ENCODE measurements around the gene CST9L. TPM values are rescaled to one million over a fixed set of nuclear protein-coding genes. Genes with fewer than 3 reads are reported as not detected.

CST9L gene
- total RNA-seq, 1 donor from 2014 or later: not detected

DNA sequence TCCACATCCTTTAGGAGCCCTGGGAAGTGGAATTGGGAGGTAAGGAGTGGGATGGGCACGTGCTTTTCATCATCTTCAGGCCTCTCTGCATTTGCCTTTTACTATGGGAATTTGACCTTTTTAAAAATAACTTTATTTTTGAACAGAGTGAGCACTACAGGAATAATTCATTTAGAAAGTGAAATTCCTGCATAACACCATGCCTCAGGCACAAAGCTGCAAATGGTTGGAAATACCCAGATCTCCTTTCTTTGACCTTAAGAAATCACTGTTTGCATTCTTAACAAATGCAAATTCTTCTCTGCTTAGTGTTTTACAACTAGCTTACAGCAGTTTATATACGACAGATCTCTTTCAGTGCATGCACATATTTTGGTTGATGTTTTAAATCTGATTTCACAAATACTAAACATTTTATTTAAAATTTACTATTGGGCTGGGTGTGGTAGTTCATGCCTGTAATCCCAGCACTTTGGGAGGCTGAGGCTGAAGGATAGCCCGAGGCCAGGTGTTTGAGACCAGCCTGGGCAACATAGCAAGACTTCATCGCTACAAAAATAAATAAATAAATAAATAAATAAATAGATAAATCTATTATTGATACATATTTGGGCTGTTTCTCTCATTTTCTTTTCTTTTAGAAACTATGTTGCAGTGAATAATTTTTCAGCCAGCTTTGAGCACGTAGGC is 52.9 kb downstream of the CST9L start:
- FAIRE-seq (no peak), DNase-seq (ENCODE audit: low spot score in 2 of 2) (no peak)

DNA sequence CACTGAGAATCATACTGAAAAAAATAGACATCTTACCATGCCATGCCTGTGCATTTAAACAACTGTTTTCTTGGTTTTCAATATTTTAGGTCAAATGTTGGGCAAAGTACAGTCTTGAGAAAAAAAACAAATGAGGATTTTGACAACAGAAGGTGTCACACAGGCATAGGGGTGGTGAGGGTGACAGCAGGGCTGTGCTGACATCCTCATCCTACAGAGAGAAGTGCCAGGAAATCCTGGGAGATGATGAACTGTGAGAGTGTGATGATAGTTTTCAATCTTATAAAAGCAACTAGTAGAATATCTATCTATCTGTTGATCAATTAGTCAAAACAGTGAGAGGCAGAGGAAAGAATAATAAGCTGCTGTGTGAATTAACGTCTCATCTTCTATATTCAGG is 53.4 kb downstream of the CST9L start:
- FAIRE-seq: no peak

More for the DNA sequence above, 53.4 kb downstream of the CST9L start:
- no peak for DNase-seq (ENCODE audit: low spot score in 2 of 2)

Other genes with a start within 250 kb of the CST9L start
- 20.4 TPM for gene NXT1, start 217.7 kb downstream of the CST9L start, total RNA-seq
- 17.9 TPM for gene GZF1, start 206.3 kb downstream of the CST9L start, total RNA-seq
- gene NAPB, start 147.0 kb downstream of the CST9L start, total RNA-seq: 97.8 TPM
- not detected for gene CSTL1, start 128.8 kb downstream of the CST9L start, total RNA-seq
- not detected for gene CST11, start 115.6 kb downstream of the CST9L start, total RNA-seq
- not detected for gene CST8, start 77.4 kb downstream of the CST9L start, total RNA-seq
- not detected for gene CST9, start 37.4 kb upstream of the CST9L start, total RNA-seq
- 63.6 TPM for gene CST3, start 69.5 kb upstream of the CST9L start, total RNA-seq
- not detected for gene CST4, start 120.6 kb upstream of the CST9L start, total RNA-seq
- gene CST1, start 182.5 kb upstream of the CST9L start, total RNA-seq: not detected

All from frontal cortex (tissue), 4 donors.